GM12878 (cell line): Measurements from ENCODE around the gene RPS27L. TPM values are rescaled to one million over a fixed set of nuclear protein-coding genes. Genes with fewer than 3 reads are reported as not detected.

Experiments used
- ASH2L ChIP-seq: fragments of 300-600, 200-600 bp; sonication (generic); IDR thresholded peaks from 2 replicates; pipeline ENCODE4 v1.6.1; 2017; ENCODE audit warnings: low read depth, mild to moderate bottlenecking, borderline replicate concordance
- BCL3 ChIP-seq: IDR thresholded peaks from 2 replicates; pipeline ENCODE4 v1.6.1; 2011; ENCODE audit warnings: borderline replicate concordance, low read depth, mild to moderate bottlenecking, moderate library complexity, low read length; ENCODE audit not compliant: insufficient read depth, poor library complexity, severe bottlenecking
- SMAD5 ChIP-seq: IDR thresholded peaks from 2 replicates; pipeline ENCODE4 v1.6.1; 2016; ENCODE audit warnings: antibody characterized with exemption, low read depth
- SMC3 ChIP-seq: IDR thresholded peaks from 2 replicates; pipeline ENCODE4 v1.6.1; 2011; ENCODE audit warnings: low read length, improper control_type of control experiment, borderline replicate concordance
- ZNF687 ChIP-seq: fragments of 450-650 bp; IDR thresholded peaks from 2 replicates; pipeline ENCODE4 v1.6.1; 2017; ENCODE audit warnings: mild to moderate bottlenecking, moderate library complexity
- polyA plus RNA-seq, 11 experiments: library from polyadenylated mRNA; depleted of rRNA in 4 of 11; unstranded in 6 of 11; stranded (reverse) in 5 of 11; fragments of >200 nt; fragmentation: Nextera tagmentation in 4 of 11; fragmentation: Illumina TruSeq in 1 of 11; extraction: Ambion mirVana in 4 of 11; extraction: Trizol in 1 of 11; gene quantifications; 1 replicate in 1 of 11; 2 replicates in 10 of 11; pipeline versions ENCODE4 v1.2.1 to v1.2.3, GENCODE V29; 2011 to 2016; ENCODE audit warnings: inconsistent platforms in 2 of 11, missing spikeins in 2 of 11, low read depth in 1 of 11
- total RNA-seq, 4 experiments: library from RNA; depleted of rRNA in 3 of 4; stranded (reverse); fragments of >200 nt in 3 of 4; fragmentation: Illumina TruSeq in 1 of 4; extraction: Trizol in 1 of 4; gene quantifications; 2 replicates each; pipeline versions ENCODE4 v1.2.1 to v1.2.3, GENCODE V29; 2013 to 2021

Gene RPS27L
- total and polyA plus RNA-seq, 10 of the 15 experiments (the other 5 are each of a cell fraction or from before 2014, with no cell fraction given): 133 to 970 (median 220) TPM

GRCh38 chr15:63166219-63166618, 8.9 kb upstream of the RPS27L start (continued):
- TF ChIP-seq ASH2L (no peak), SMAD5 (no peak), BCL3 (no peak), ZNF687 (no peak), SMC3 (peak; percentile 29; the same call in 1 of the 2 replicates)
